Measurements from ENCODE around the gene GHR.
A peak's percentile ranks its signal among the peaks of the same experiment; 100 is the strongest.

GHR gene

GRCh38 chr5:42513246-42513645 is 90.0 kb downstream of the GHR start:
- H3K4ac ChIP-seq (ENCODE audit: low read depth, low read length) = no peak overlapping the region
- H2AK5ac ChIP-seq (ENCODE audit: low read length) = no peak overlapping the region
- WGBS (ENCODE audit: extremely low coverage, insufficient coverage, low lambda C conversion rate) = no CpG with 5 or more reads among the region's 9 CpGs
- no peak overlapping the region for H4K5ac ChIP-seq (ENCODE audit: low read length)
- no peak overlapping the region for H3K27ac ChIP-seq (ENCODE audit: low read depth, low read length)
- H3K4me3 ChIP-seq (ENCODE audit: low read length) = no peak overlapping the region
- H3K56ac ChIP-seq (ENCODE audit: low read length) = no peak overlapping the region
- no peak overlapping the region for H3K9ac ChIP-seq (ENCODE audit: low read length)
- H3K27me3 ChIP-seq (ENCODE audit: insufficient read depth, low read length, poor library complexity) = no peaks in the 10 kb centered on the region
- no peak overlapping the region for H4K8ac ChIP-seq (ENCODE audit: low read depth, low read length)
- no peaks in the 10 kb centered on the region for H3K79me2 ChIP-seq (ENCODE audit: control insufficient read depth, insufficient read depth, low read length)
- H3K79me1 ChIP-seq (ENCODE audit: low read length) = no peaks in the 10 kb centered on the region
- H3K36me3 ChIP-seq (ENCODE audit: control insufficient read depth, insufficient read depth, low read length) = no peaks in the 10 kb centered on the region
- H2BK15ac ChIP-seq (replicated peaks; ENCODE audit: low read depth) = no peak overlapping the region
- no peak overlapping the region for H2BK120ac ChIP-seq (ENCODE audit: low read depth, low read length)
- H2BK5ac ChIP-seq (ENCODE audit: low read length) = no peak overlapping the region
- no peak overlapping the region for H3K23ac ChIP-seq (ENCODE audit: low read length)
- H3K18ac ChIP-seq (ENCODE audit: low read length) = no peak overlapping the region
- DNase-seq = peak; percentile 78
- H3K4me2 ChIP-seq (ENCODE audit: low read length) = no peak overlapping the region
- no peaks in the 10 kb centered on the region for H3K4me1 ChIP-seq (ENCODE audit: control insufficient read depth, low read depth, low read length)

GRCh38 chr5:42514754-42515153 is 91.5 kb downstream of the GHR start:
- H3K36me3 ChIP-seq (ENCODE audit: control insufficient read depth, insufficient read depth, low read length) = no peaks in the 10 kb centered on the region
- H3K79me2 ChIP-seq (ENCODE audit: control insufficient read depth, insufficient read depth, low read length) = no peaks in the 10 kb centered on the region
- no peak overlapping the region for H3K4me3 ChIP-seq (ENCODE audit: low read length)
- no peak overlapping the region for H2AK5ac ChIP-seq (ENCODE audit: low read length)
- peak; percentile 50 for DNase-seq
- no CpG with 5 or more reads among the region's 2 CpGs for WGBS (ENCODE audit: extremely low coverage, insufficient coverage, low lambda C conversion rate)
- H3K27me3 ChIP-seq (ENCODE audit: insufficient read depth, low read length, poor library complexity) = no peaks in the 10 kb centered on the region
- H3K56ac ChIP-seq (ENCODE audit: low read length) = no peak overlapping the region
- H2BK15ac ChIP-seq (replicated peaks; ENCODE audit: low read depth) = no peak overlapping the region
- H4K8ac ChIP-seq (ENCODE audit: low read depth, low read length) = no peak overlapping the region
- no peak overlapping the region for H3K9ac ChIP-seq (ENCODE audit: low read length)
- H3K18ac ChIP-seq (ENCODE audit: low read length) = no peak overlapping the region
- H3K79me1 ChIP-seq (ENCODE audit: low read length) = no peaks in the 10 kb centered on the region
- H3K4me2 ChIP-seq (ENCODE audit: low read length) = no peak overlapping the region
- H2BK120ac ChIP-seq (ENCODE audit: low read depth, low read length) = no peak overlapping the region
- no peak overlapping the region for H4K5ac ChIP-seq (ENCODE audit: low read length)
- H2BK5ac ChIP-seq (ENCODE audit: low read length) = no peak overlapping the region
- no peak overlapping the region for H3K4ac ChIP-seq (ENCODE audit: low read depth, low read length)
- H3K27ac ChIP-seq (ENCODE audit: low read depth, low read length) = no peak overlapping the region
- H3K4me1 ChIP-seq (ENCODE audit: control insufficient read depth, low read depth, low read length) = no peaks in the 10 kb centered on the region
- H3K23ac ChIP-seq (ENCODE audit: low read length) = no peak overlapping the region

GRCh38 chr5:42515504-42515903 is 92.3 kb downstream of the GHR start:
- H3K27me3 ChIP-seq (ENCODE audit: insufficient read depth, low read length, poor library complexity) = no peaks in the 10 kb centered on the region
- no peak overlapping the region for H3K4ac ChIP-seq (ENCODE audit: low read depth, low read length)
- H2BK15ac ChIP-seq (replicated peaks; ENCODE audit: low read depth) = no peak overlapping the region
- H4K5ac ChIP-seq (ENCODE audit: low read length) = no peak overlapping the region
- no CpG with 5 or more reads among the region's 3 CpGs for WGBS (ENCODE audit: extremely low coverage, insufficient coverage, low lambda C conversion rate)
- no peak overlapping the region for H4K8ac ChIP-seq (ENCODE audit: low read depth, low read length)
- no peak for DNase-seq
- no peaks in the 10 kb centered on the region for H3K36me3 ChIP-seq (ENCODE audit: control insufficient read depth, insufficient read depth, low read length)
- no peaks in the 10 kb centered on the region for H3K4me1 ChIP-seq (ENCODE audit: control insufficient read depth, low read depth, low read length)
- no peak overlapping the region for H3K56ac ChIP-seq (ENCODE audit: low read length)
- no peak overlapping the region for H2BK5ac ChIP-seq (ENCODE audit: low read length)
- H3K9ac ChIP-seq (ENCODE audit: low read length) = no peak overlapping the region
- no peak overlapping the region for H3K23ac ChIP-seq (ENCODE audit: low read length)
- H3K18ac ChIP-seq (ENCODE audit: low read length) = no peak overlapping the region
- no peak overlapping the region for H3K4me2 ChIP-seq (ENCODE audit: low read length)
- H3K27ac ChIP-seq (ENCODE audit: low read depth, low read length) = no peak overlapping the region
- H3K79me1 ChIP-seq (ENCODE audit: low read length) = no peaks in the 10 kb centered on the region
- H2AK5ac ChIP-seq (ENCODE audit: low read length) = no peak overlapping the region
- no peaks in the 10 kb centered on the region for H3K79me2 ChIP-seq (ENCODE audit: control insufficient read depth, insufficient read depth, low read length)
- no peak overlapping the region for H2BK120ac ChIP-seq (ENCODE audit: low read depth, low read length)
- H3K4me3 ChIP-seq (ENCODE audit: low read length) = no peak overlapping the region

- H3K4me2 ChIP-seq (ENCODE audit: low read length) = no peak overlapping the region
- H3K56ac ChIP-seq (ENCODE audit: low read length) = no peak overlapping the region
- H3K4ac ChIP-seq (ENCODE audit: low read depth, low read length) = no peak overlapping the region
- no peak overlapping the region for H2AK5ac ChIP-seq (ENCODE audit: low read length)
- H4K5ac ChIP-seq (ENCODE audit: low read length) = no peak overlapping the region
- H3K79me1 ChIP-seq (ENCODE audit: low read length) = no peaks in the 10 kb centered on the region
- H3K27me3 ChIP-seq (ENCODE audit: insufficient read depth, low read length, poor library complexity) = no peaks in the 10 kb centered on the region
- no peak overlapping the region for H3K4me3 ChIP-seq (ENCODE audit: low read length)
- no CpG with 5 or more reads among the region's 4 CpGs for WGBS (ENCODE audit: extremely low coverage, insufficient coverage, low lambda C conversion rate)
- H2BK5ac ChIP-seq (ENCODE audit: low read length) = no peak overlapping the region
- no peak for DNase-seq
- no peak overlapping the region for H3K9ac ChIP-seq (ENCODE audit: low read length)
- no peak overlapping the region for H3K27ac ChIP-seq (ENCODE audit: low read depth, low read length)
- no peak overlapping the region for H2BK15ac ChIP-seq (replicated peaks; ENCODE audit: low read depth)
- H3K18ac ChIP-seq (ENCODE audit: low read length) = no peak overlapping the region
- H2BK120ac ChIP-seq (ENCODE audit: low read depth, low read length) = no peak overlapping the region
- H3K4me1 ChIP-seq (ENCODE audit: control insufficient read depth, low read depth, low read length) = no peaks in the 10 kb centered on the region
- no peaks in the 10 kb centered on the region for H3K79me2 ChIP-seq (ENCODE audit: control insufficient read depth, insufficient read depth, low read length)
- no peaks in the 10 kb centered on the region for H3K36me3 ChIP-seq (ENCODE audit: control insufficient read depth, insufficient read depth, low read length)
- H4K8ac ChIP-seq (ENCODE audit: low read depth, low read length) = no peak overlapping the region
- H3K23ac ChIP-seq (ENCODE audit: low read length) = no peak overlapping the region
Observed at GRCh38 chr5:42516282-42517042, 93.2 kb downstream of the GHR start.

GRCh38 chr5:42517164-42517563 is 93.9 kb downstream of the GHR start:
- no peak overlapping the region for H2BK120ac ChIP-seq (ENCODE audit: low read depth, low read length)
- H3K4me1 ChIP-seq (ENCODE audit: control insufficient read depth, low read depth, low read length) = no peaks in the 10 kb centered on the region
- no peaks in the 10 kb centered on the region for H3K79me2 ChIP-seq (ENCODE audit: control insufficient read depth, insufficient read depth, low read length)
- H3K4me2 ChIP-seq (ENCODE audit: low read length) = no peak overlapping the region
- H3K36me3 ChIP-seq (ENCODE audit: control insufficient read depth, insufficient read depth, low read length) = no peaks in the 10 kb centered on the region
- WGBS (ENCODE audit: extremely low coverage, insufficient coverage, low lambda C conversion rate) = no CpG with 5 or more reads among the region's 2 CpGs
- no peak for DNase-seq
- no peak overlapping the region for H3K4me3 ChIP-seq (ENCODE audit: low read length)
- no peak overlapping the region for H2AK5ac ChIP-seq (ENCODE audit: low read length)
- H3K79me1 ChIP-seq (ENCODE audit: low read length) = no peaks in the 10 kb centered on the region
- no peak overlapping the region for H3K27ac ChIP-seq (ENCODE audit: low read depth, low read length)
- H2BK5ac ChIP-seq (ENCODE audit: low read length) = no peak overlapping the region
- H2BK15ac ChIP-seq (replicated peaks; ENCODE audit: low read depth) = no peak overlapping the region
- H3K56ac ChIP-seq (ENCODE audit: low read length) = no peak overlapping the region
- no peak overlapping the region for H3K9ac ChIP-seq (ENCODE audit: low read length)
- H3K18ac ChIP-seq (ENCODE audit: low read length) = no peak overlapping the region
- H3K27me3 ChIP-seq (ENCODE audit: insufficient read depth, low read length, poor library complexity) = no peaks in the 10 kb centered on the region
- H3K4ac ChIP-seq (ENCODE audit: low read depth, low read length) = no peak overlapping the region
- no peak overlapping the region for H3K23ac ChIP-seq (ENCODE audit: low read length)
- no peak overlapping the region for H4K8ac ChIP-seq (ENCODE audit: low read depth, low read length)
- H4K5ac ChIP-seq (ENCODE audit: low read length) = no peak overlapping the region
